ENCODE measurements around the gene KPNA6.
"Not testable (repeated sequence)": the region's sequence is repeated elsewhere in the genome, so short reads cannot be mapped to it uniquely, and the experiment has no call there.

KPNA6 gene

GRCh38 chr1:32107742-32108661 is at the start of gene KPNA6:
Gene KPNA6 (plus strand): TSS chr1:32108056. CDS start chr1:32108131, 75 bp downstream.
- peak; percentile 91 for DNase-seq (ENCODE audit: low read depth)
- TF ChIP-seq CTCF (conservative IDR thresholded peaks at IDR 0.05; ENCODE audit: low read depth, low read length), result no peak
- H3K4me3 ChIP-seq (ENCODE audit: low read length), result peak within 1 kb of the TSS; percentile 99

DNA sequence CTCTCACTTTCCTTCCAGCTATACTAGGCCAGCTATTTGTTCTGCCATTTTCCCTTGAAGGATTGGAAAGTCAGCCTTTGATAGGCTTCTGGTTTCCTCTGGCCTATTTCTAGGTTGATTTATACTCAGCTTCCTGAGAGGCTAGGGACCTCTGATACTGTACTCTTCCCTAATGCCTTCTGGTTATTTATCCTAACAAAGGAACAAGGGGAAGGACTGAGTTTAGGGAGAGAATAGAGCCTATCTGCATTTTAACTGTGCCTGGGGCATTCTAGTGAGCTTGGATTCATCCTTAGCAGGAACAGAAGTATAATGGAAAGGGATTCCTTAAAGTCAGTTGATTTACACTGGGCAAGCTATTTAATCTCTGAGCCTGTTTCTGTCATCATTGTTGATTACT is 46.9 kb upstream of the KPNA6 start:
- TF ChIP-seq CTCF (conservative IDR thresholded peaks at IDR 0.05; ENCODE audit: low read depth, low read length), result no peak

DNA sequence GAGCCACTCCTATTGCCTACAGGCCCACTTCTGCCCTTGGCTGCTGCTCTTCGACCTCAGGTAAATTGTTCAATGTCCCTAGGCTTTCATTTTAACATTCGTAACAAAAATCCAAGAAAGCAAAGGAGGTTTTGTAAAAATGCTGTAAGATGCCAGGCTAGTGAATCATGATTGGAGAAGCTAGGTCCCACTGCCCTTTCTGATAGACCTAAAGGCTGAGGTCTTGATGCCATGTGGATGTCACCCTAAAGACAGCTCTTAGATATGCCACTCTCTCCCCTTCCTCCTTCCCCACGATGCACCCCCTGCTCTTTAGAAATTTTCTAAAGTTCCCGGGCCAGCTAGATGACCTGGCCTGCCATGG is 45.0 kb upstream of the KPNA6 start:
- no peak overlapping the region for H3K4me3 ChIP-seq (ENCODE audit: low read length)
- DNase-seq (ENCODE audit: low read depth), result no peak
- TF ChIP-seq CTCF (conservative IDR thresholded peaks at IDR 0.05; ENCODE audit: low read depth, low read length), result no peak

More for the DNA sequence above, 46.9 kb upstream of the KPNA6 start:
- no peak for DNase-seq (ENCODE audit: low read depth)
- no peak overlapping the region for H3K4me3 ChIP-seq (ENCODE audit: low read length)

DNA sequence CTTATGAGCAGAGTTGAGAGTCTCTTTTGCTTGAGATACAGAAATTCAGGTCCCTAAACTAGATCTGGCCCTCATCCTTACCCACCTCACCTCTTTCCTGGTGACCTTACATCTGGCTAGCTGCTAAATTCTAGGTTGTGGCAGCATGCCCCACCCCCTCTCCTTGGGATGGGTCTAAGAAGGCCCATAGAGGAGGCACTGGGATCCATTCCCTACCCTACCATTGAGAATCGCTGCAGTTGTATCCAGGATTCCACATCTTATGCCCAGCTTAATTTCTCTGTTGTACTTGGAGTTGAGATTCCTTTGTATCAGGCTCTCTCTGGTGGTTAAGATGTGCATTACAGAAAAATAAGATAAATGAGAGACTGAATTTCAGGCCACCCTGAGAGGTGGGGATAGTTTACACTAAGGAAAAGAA is 44.6 kb upstream of the KPNA6 start:
- H3K4me3 ChIP-seq (ENCODE audit: low read length), result no peak overlapping the region
- TF ChIP-seq CTCF (conservative IDR thresholded peaks at IDR 0.05; ENCODE audit: low read depth, low read length), result peak; percentile 59
- DNase-seq (ENCODE audit: low read depth), result no peak

DNA sequence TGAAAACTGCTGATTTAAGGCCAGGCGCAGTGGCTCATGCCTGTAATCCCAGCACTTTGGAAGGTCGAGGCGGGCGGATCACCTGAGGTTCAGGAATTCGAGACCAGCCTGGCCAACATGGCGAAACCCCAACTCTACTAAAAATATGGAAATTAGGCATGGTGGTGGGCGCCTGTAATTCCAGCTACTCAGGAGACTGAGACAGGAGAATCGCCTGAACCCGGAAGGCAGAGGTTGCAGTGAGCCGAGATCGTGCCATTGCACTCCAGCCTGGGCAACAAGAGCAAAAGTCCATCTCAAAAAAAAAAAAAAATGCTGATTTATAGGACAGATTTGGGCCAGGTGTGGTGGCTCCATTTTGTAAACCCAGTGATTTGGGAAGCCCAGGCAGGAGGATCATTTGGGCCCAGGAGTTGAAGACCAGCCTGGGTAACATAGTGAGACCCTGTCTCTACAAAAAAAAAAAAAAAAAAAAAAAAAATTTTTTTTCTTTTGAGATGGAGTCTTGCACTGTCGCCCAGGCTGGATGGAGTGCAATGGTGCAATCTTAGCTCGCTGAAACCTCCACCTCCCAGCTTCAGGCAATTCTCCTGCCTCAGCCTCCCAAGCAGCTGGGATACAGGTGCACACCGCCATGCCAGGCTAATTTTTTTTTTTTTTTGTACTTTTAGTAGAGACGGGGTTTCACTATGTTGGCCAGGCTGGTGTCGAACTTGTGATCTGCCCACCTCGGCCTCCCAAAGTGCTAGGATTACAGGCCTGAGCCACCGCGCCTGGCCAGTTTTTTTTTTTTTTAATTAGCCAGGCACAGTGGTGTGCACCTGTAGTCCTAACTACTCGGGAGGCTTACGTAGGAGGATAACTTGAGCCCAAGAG is 42.0 kb upstream of the KPNA6 start:
- not testable (repeated sequence) for H3K4me3 ChIP-seq (ENCODE audit: low read length); DNase-seq (ENCODE audit: low read depth)

- TF ChIP-seq CTCF (conservative IDR thresholded peaks at IDR 0.05; ENCODE audit: low read depth, low read length), result no peak
- no peak overlapping the region for H3K4me3 ChIP-seq (ENCODE audit: low read length)
- DNase-seq (ENCODE audit: low read depth), result peak; percentile 32
These were observed 41.4 kb upstream of the KPNA6 start for GRCh38 chr1:32066489-32066873.

GRCh38 chr1:32068957-32069588 is 38.8 kb upstream of the KPNA6 start:
- no peak overlapping the region for H3K4me3 ChIP-seq (ENCODE audit: low read length)
- TF ChIP-seq CTCF (conservative IDR thresholded peaks at IDR 0.05; ENCODE audit: low read depth, low read length), result no peak
- no peak for DNase-seq (ENCODE audit: low read depth)
